Measurements from ENCODE around the gene PTPRN2. TPM values are rescaled to one million over a fixed set of nuclear protein-coding genes. Genes with fewer than 3 reads are reported as not detected.

PTPRN2 gene
- total and polyA plus RNA-seq, 2 of the 8 experiments (the other 6 are each of a cell fraction or from before 2014, with no cell fraction given) = 2.6 to 4.5 TPM

- TF ChIP-seq E2F6 (IDR thresholded peaks at IDR 0.05) (no peak), TEAD4 (IDR thresholded peaks at IDR 0.05; ENCODE audit: low read depth, low read length) (no peak)
These were observed 602.0 kb downstream of the PTPRN2 start (continued) for GRCh38 chr7:157985636-157986035.

Measured in H1 (cell line).